Progenitor cell of endocrine pancreas (in vitro differentiated cells): ENCODE data around the gene RNASET2. TPM values are rescaled to one million over a fixed set of nuclear protein-coding genes. Genes with fewer than 3 reads are reported as not detected.

Source experiments
- DNase-seq: peaks from one replicate; pipeline ENCODE4 v3.0.0; 2021; ENCODE audit warnings: low spot score; ENCODE audit not compliant: unreplicated experiment
- H3K27ac Mint-ChIP-seq: 2 replicates; pipeline ENCODE4 v1.8.0; 2021; ENCODE audit warnings: mild to moderate bottlenecking, moderate library complexity, mixed read lengths
- H3K27me3 Mint-ChIP-seq: 2 replicates; pipeline ENCODE4 v1.8.0; 2021; ENCODE audit warnings: mixed read lengths
- H3K36me3 Mint-ChIP-seq: 2 replicates; pipeline ENCODE4 v1.8.0; 2022; ENCODE audit warnings: mixed read lengths; ENCODE audit not compliant: insufficient read depth
- H3K4me1 Mint-ChIP-seq: 2 replicates; pipeline ENCODE4 v1.8.0; 2021; ENCODE audit warnings: low read depth, mixed read lengths
- H3K4me3 Mint-ChIP-seq: 2 replicates; pipeline ENCODE4 v1.8.0; 2021; ENCODE audit warnings: low read depth, mild to moderate bottlenecking, moderate library complexity, mixed read lengths
- H3K9me3 Mint-ChIP-seq: 2 replicates; pipeline ENCODE4 v1.8.0; 2021; ENCODE audit warnings: low read depth, mixed read lengths
- total RNA-seq: library from RNA; stranded (reverse); gene quantifications from 2 replicates; pipeline ENCODE4 v1.2.1, GENCODE V29; 2021
- TF ChIP-seq, protein P1 (sequence below): fragments of 200-600 bp; sonication (generic); IDR thresholded peaks from one replicate; pipeline ENCODE4 v1.5.0; 2021; ENCODE audit warnings: antibody characterized with exemption, mild to moderate bottlenecking; ENCODE audit not compliant: unreplicated experiment

The RNASET2 gene
- total RNA-seq, 1 donor from 2014 or later = 27.9 TPM

- Mint-ChIP-seq H3K4me1 (peaks cover 23% of the 10 kb centered on the region), H3K4me3 (peak within 1 kb of the TSS; percentile 88), H3K27me3 (no peaks in the 10 kb centered on the region), H3K9me3 (no peaks in the 10 kb centered on the region), H3K36me3 (peaks cover 2% of the 10 kb centered on the region), H3K27ac (peak within 1 kb of the TSS; percentile 93)
- DNase-seq = peak; percentile 93
- TF ChIP-seq, protein P1, sequence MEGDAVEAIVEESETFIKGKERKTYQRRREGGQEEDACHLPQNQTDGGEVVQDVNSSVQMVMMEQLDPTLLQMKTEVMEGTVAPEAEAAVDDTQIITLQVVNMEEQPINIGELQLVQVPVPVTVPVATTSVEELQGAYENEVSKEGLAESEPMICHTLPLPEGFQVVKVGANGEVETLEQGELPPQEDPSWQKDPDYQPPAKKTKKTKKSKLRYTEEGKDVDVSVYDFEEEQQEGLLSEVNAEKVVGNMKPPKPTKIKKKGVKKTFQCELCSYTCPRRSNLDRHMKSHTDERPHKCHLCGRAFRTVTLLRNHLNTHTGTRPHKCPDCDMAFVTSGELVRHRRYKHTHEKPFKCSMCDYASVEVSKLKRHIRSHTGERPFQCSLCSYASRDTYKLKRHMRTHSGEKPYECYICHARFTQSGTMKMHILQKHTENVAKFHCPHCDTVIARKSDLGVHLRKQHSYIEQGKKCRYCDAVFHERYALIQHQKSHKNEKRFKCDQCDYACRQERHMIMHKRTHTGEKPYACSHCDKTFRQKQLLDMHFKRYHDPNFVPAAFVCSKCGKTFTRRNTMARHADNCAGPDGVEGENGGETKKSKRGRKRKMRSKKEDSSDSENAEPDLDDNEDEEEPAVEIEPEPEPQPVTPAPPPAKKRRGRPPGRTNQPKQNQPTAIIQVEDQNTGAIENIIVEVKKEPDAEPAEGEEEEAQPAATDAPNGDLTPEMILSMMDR = no peak
These were observed 43.0 kb upstream of the RNASET2 start, which contains the start of gene CEP43 for GRCh38 chr6:166999145-166999883. Gene CEP43 (plus strand): TSS chr6:166999397. CDS start chr6:166999413, 16 bp downstream.

- TF ChIP-seq, protein P1 = no peak
- peaks cover 23% of the 10 kb centered on the region for H3K4me1 Mint-ChIP-seq
- H3K36me3 Mint-ChIP-seq = no peaks in the 10 kb centered on the region
- no peaks in the 10 kb centered on the region for H3K9me3 Mint-ChIP-seq
- peak overlapping the region; percentile 85 for H3K27ac Mint-ChIP-seq
- peak; percentile 16 for DNase-seq
- H3K27me3 Mint-ChIP-seq = no peaks in the 10 kb centered on the region
- H3K4me3 Mint-ChIP-seq = peak overlapping the region; percentile 88
These were observed 42.1 kb upstream of the RNASET2 start for GRCh38 chr6:166998256-166999144.

DNA sequence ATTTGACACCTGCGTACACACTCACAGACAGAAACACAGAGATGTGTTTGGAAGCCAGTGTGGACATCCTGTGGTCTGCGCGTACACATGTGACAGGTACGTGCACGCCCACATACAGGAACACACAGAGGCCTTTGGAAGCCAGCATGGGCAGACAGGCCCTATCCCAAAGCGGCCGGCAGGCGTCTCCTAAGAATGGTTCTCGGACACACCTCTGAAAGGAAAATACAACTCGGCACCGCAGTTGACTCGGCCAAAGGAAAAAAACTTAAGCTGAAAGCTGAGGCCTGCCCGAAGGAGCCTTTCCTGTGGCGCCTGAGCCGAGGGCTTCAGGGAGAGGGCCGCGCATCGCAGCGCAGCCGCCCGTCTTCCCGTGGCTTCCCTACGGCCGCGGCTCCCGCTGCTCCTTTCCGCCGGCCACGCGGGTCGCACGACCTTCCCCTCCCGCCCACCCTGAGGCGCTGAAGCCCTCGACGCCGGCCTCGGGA, 41.5 kb upstream of the RNASET2 start:
- Mint-ChIP-seq H3K27ac (peak overlapping the region; percentile 30), H3K36me3 (no peaks in the 10 kb centered on the region), H3K4me3 (peak overlapping the region; percentile 68), H3K9me3 (no peaks in the 10 kb centered on the region), H3K27me3 (no peaks in the 10 kb centered on the region), H3K4me1 (peaks cover 23% of the 10 kb centered on the region)
- DNase-seq = peak; percentile 36
- TF ChIP-seq, protein P1 = peak; percentile 58

DNA sequence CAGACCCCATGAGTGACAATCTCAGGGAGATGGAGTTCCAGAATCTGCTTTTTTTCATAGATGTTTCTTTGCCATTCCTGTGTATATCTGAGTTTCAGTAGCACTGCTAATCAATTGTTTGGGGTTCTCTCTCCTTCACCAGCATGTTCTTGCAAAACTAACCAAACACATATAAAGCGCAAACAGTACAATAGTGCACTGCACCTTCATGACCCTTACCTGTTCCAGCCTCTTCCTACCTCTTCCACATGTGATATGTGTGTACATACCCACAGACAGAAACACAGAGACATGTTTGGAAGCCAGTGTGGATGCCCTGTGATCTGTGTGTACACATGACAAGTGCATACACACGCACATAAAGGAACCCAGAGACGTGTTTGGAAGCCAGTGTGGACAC, 41.0 kb upstream of the RNASET2 start:
- peak overlapping the region; percentile 68 for H3K4me3 Mint-ChIP-seq
- no peaks in the 10 kb centered on the region for H3K9me3 Mint-ChIP-seq
- H3K4me1 Mint-ChIP-seq = peaks cover 23% of the 10 kb centered on the region
- H3K36me3 Mint-ChIP-seq = no peaks in the 10 kb centered on the region
- no peak for DNase-seq
- no peaks in the 10 kb centered on the region for H3K27me3 Mint-ChIP-seq
- H3K27ac Mint-ChIP-seq = peak overlapping the region; percentile 11
- TF ChIP-seq, protein P1 = no peak

GRCh38 chr6:166996406-166996805, 40.1 kb upstream of the RNASET2 start:
- no peak overlapping the region for H3K27ac Mint-ChIP-seq
- no peaks in the 10 kb centered on the region for H3K27me3 Mint-ChIP-seq
- no peak for DNase-seq
- H3K4me1 Mint-ChIP-seq = peaks cover 19% of the 10 kb centered on the region
- H3K9me3 Mint-ChIP-seq = no peaks in the 10 kb centered on the region
- no peak overlapping the region for H3K4me3 Mint-ChIP-seq
- no peaks in the 10 kb centered on the region for H3K36me3 Mint-ChIP-seq
- TF ChIP-seq, protein P1 = no peak
